K562 (cell line): ENCODE measurements around the gene PTPRE. TPM values are rescaled to one million over a fixed set of nuclear protein-coding genes. Genes with fewer than 3 reads are reported as not detected.

Experiments
- ATAC-seq: fragments of 200-7000 bp; cut with Tn5 transposase; 3 replicates; pipeline ENCODE4 v1.9.1; 2020; ENCODE audit warnings: moderate library complexity
- BruUV-seq: library from RNA; stranded (reverse); fragments of 400-500 nt; replicated peaks from 2 replicates; lab custom pipeline; 2021; lab: Mats Ljungman, UMichigan
- CTCF ChIA-PET: fragments of 300-600 bp; formaldehyde crosslinking; extraction: SDS; loops from one replicate; lab custom pipeline; 2021; ENCODE audit warnings: low intra/inter-chr PET ratio; lab: Yijun Ruan, JAX
- POLR2A ChIA-PET: fragments of 300-600, 350-650 bp; sonication (Branson Sonifier 250); formaldehyde crosslinking; extraction: SDS; loops from one replicate; lab custom pipeline; 2021; ENCODE audit warnings: antibody characterized with exemption, inconsistent platforms; lab: Yijun Ruan, JAX
- DNase-seq, 4 experiments: peaks; one replicate each; pipeline versions ENCODE4 v3.0.0 to v3.0.0-alpha.2; 2011 to 2018; ENCODE audit warnings: low spot score in 3 of 4, mixed read lengths in 3 of 4; ENCODE audit errors: extremely low read depth in 1 of 4
- FAIRE-seq: peaks from 2 replicates; lab custom pipeline; 2011; peaks lifted over from hg19 to GRCh38; lab: Jason Lieb, UNC
- H2AFZ ChIP-seq: 2 replicates; pipeline ENCODE4 v1.6.0; 2011; ENCODE audit warnings: low read depth, low read length, control low read depth, inconsistent platforms
- H3K27ac ChIP-seq: fragments of 200-600 bp; 3 replicates; pipeline ENCODE4 v1.8.0; 2011; ENCODE audit warnings: low read depth, mild to moderate bottlenecking, control low read depth, inconsistent platforms, low read length, moderate library complexity, mixed read lengths; ENCODE audit errors: extremely low read depth
- H3K27me3 ChIP-seq, 2 experiments: fragments of 300-600 bp in 1 of 2; 2 replicates in 1 of 2; 3 replicates in 1 of 2; pipeline versions ENCODE4 v1.6.0 to v1.8.0; 2011; ENCODE audit warnings: inconsistent platforms in 2 of 2, low read length in 2 of 2, mild to moderate bottlenecking in 1 of 2, mixed read lengths in 1 of 2, moderate library complexity in 1 of 2; ENCODE audit not compliant: control insufficient read depth in 2 of 2, insufficient read depth in 2 of 2
- H3K36me3 ChIP-seq: fragments of 300-600 bp; 3 replicates; pipeline ENCODE4 v1.8.0; 2011; ENCODE audit warnings: mild to moderate bottlenecking, low read length, inconsistent platforms; ENCODE audit not compliant: control insufficient read depth, insufficient read depth
- H3K4me1 ChIP-seq, 2 experiments: fragments of 200-600 bp in 1 of 2; replicated peaks in 1 of 2; 2 replicates in 1 of 2; 3 replicates in 1 of 2; pipeline versions ENCODE4 v1.5.1 to v1.8.0; 2011; ENCODE audit warnings: inconsistent platforms in 2 of 2, low read length in 2 of 2, mild to moderate bottlenecking in 1 of 2, mixed read lengths in 1 of 2, moderate library complexity in 1 of 2; ENCODE audit not compliant: control insufficient read depth in 2 of 2, insufficient read depth in 2 of 2
- H3K4me2 ChIP-seq: 2 replicates; pipeline ENCODE4 v1.6.1; 2011; ENCODE audit warnings: low read length, control low read depth, inconsistent platforms, mixed read lengths; ENCODE audit not compliant: insufficient read depth
- H3K4me3 ChIP-seq: fragments of 200-600 bp; sonication (generic), shearing (Covaris generic); 2 replicates; pipeline ENCODE4 v1.5.1; 2016; ENCODE audit warnings: control low read depth, inconsistent platforms
- H3K79me2 ChIP-seq: fragments of 200-600 bp; 3 replicates; pipeline ENCODE4 v1.8.0; 2011; ENCODE audit warnings: low read length, inconsistent platforms; ENCODE audit not compliant: control insufficient read depth, insufficient read depth
- H3K9ac ChIP-seq, 2 experiments: 2 replicates each; pipeline versions ENCODE4 v1.6.0 to v1.6.1; 2011; ENCODE audit warnings: low read depth in 2 of 2, low read length in 2 of 2, control low read depth in 1 of 2, inconsistent platforms in 1 of 2, mild to moderate bottlenecking in 1 of 2, mixed read lengths in 1 of 2; ENCODE audit not compliant: insufficient read depth in 1 of 2
- H3K9me1 ChIP-seq: one replicate; pipeline ENCODE4 v1.6.0; 2011; ENCODE audit warnings: inconsistent platforms, mild to moderate bottlenecking, low read length, moderate library complexity; ENCODE audit not compliant: control insufficient read depth, insufficient read depth
- H3K9me3 ChIP-seq: replicated peaks from 2 replicates; pipeline ENCODE4 v1.5.1; 2011; ENCODE audit warnings: low read depth, low read length, inconsistent platforms; ENCODE audit not compliant: control insufficient read depth, insufficient read depth
- H4K20me1 ChIP-seq: replicated peaks from 2 replicates; pipeline ENCODE4 v1.6.1; 2011; ENCODE audit warnings: low read length, inconsistent platforms, mixed read lengths; ENCODE audit not compliant: control insufficient read depth, insufficient read depth
- C11orf30 ChIP-seq: fragments of 450-650 bp; IDR thresholded peaks from 2 replicates; pipeline ENCODE4 v1.6.1; 2016; ENCODE audit warnings: low read depth, mild to moderate bottlenecking
- ETV1 ChIP-seq: fragments of 450-650 bp; conservative IDR thresholded peaks from 2 replicates; pipeline ENCODE4 v1.6.1; 2016; ENCODE audit warnings: missing genetic modification characterization, control low read depth, low read depth, missing compliant biosample characterization
- MAFG ChIP-seq: fragments of 450-650 bp; conservative IDR thresholded peaks from 2 replicates; pipeline ENCODE4 v1.6.1; 2016; ENCODE audit warnings: missing genetic modification characterization, missing compliant biosample characterization
- MITF ChIP-seq: IDR thresholded peaks from 2 replicates; pipeline ENCODE4 v1.6.1; 2014; ENCODE audit warnings: antibody characterized with exemption
- NFE2 ChIP-seq: IDR thresholded peaks from 2 replicates; pipeline ENCODE4 v1.6.1; 2014; ENCODE audit warnings: antibody characterized with exemption, low read depth
- NR2C2 ChIP-seq, 2 experiments: fragments of 200-800 bp in 1 of 2; sonication (Bioruptor generic) in 1 of 2; sonication (generic) in 1 of 2; formaldehyde crosslinking in 1 of 2; IDR thresholded peaks; 2 replicates each; pipeline versions ENCODE4 v1.6.1 to v1.8.0; 2016 to 2022; ENCODE audit warnings: mild to moderate bottlenecking in 1 of 2, missing compliant biosample characterization in 1 of 2, missing genetic modification characterization in 1 of 2, missing genetic modification reagents in 1 of 2
- SREBF1 ChIP-seq: fragments of 150-350 bp; IDR thresholded peaks from 2 replicates; pipeline ENCODE4 v1.6.1; 2014; ENCODE audit warnings: antibody characterized with exemption, low read depth, low read length, borderline replicate concordance
- ZNF316 ChIP-seq: fragments of 450-650 bp; IDR thresholded peaks from 2 replicates; pipeline ENCODE4 v1.6.1; 2016
- WGBS: fragments of 100-300 bp; shearing (Covaris generic); methylation state at CpG from one replicate; pipeline ENCODE4 v1.1.6; 2016; ENCODE audit warnings: low coverage, mixed read lengths; ENCODE audit not compliant: insufficient coverage; ENCODE audit errors: missing lambda C conversion rate; 5-methylcytosine and 5-hydroxymethylcytosine counted together
- in situ Hi-C: fragments of 300-500 bp; cut with MboI; formaldehyde crosslinking; loops from 4 replicates; pipeline ENCODE4 v1.15.0; 2018; ENCODE audit warnings: inconsistent platforms, mixed read lengths
- intact Hi-C: fragments of 100-400 bp; cut with micrococcal nuclease; formaldehyde crosslinking; loops from 2 replicates; pipeline ENCODE4 v1.14.2; 2022
- polyA plus RNA-seq, 8 experiments: library from polyadenylated mRNA; depleted of rRNA in 4 of 8; stranded (reverse) in 5 of 8; unstranded in 3 of 8; fragments of >200 nt; fragmentation: Nextera tagmentation in 2 of 8; fragmentation: Illumina TruSeq in 1 of 8; extraction: Ambion mirVana in 2 of 8; extraction: Trizol in 1 of 8; gene quantifications; 2 replicates each; pipeline versions ENCODE4 v1.2.1 to v1.2.3, GENCODE V29; 2011 to 2014; ENCODE audit warnings: inconsistent platforms in 1 of 8, missing spikeins in 1 of 8
- total RNA-seq, 7 experiments: library from RNA; depleted of rRNA in 6 of 7; stranded (reverse); fragments of >200 nt in 6 of 7; fragmentation: Illumina TruSeq in 2 of 7; extraction: Trizol in 2 of 7; gene quantifications; 2 replicates each; pipeline versions ENCODE4 v1.2.1 to v1.2.3, GENCODE V29; 2011 to 2021; ENCODE audit warnings: low replicate concordance in 1 of 7
- TF ChIP-seq, protein P1 (sequence below), 2 experiments: IDR thresholded peaks; 2 replicates each; pipeline ENCODE4 v1.6.1; 2011; ENCODE audit warnings: borderline replicate concordance in 1 of 2, control low read depth in 1 of 2, low read depth in 1 of 2, low read length in 1 of 2, mild to moderate bottlenecking in 1 of 2, mixed read lengths in 1 of 2, moderate library complexity in 1 of 2; ENCODE audit not compliant: insufficient read depth in 1 of 2, insufficient read length in 1 of 2, poor library complexity in 1 of 2, severe bottlenecking in 1 of 2; ENCODE audit errors: extremely low read depth in 1 of 2

Gene PTPRE
- total and polyA plus RNA-seq, 9 of the 15 experiments (the other 6 are each of a cell fraction or from before 2014, with no cell fraction given), result 0.01 to 0.13 (median 0.04) TPM; not detected in 4

GRCh38 chr10:128084364-128084763 is 177.5 kb downstream of the PTPRE start:
- Histone ChIP-seq H3K36me3 (no peaks in the 10 kb centered on the region), H3K79me2 (no peaks in the 10 kb centered on the region), H3K4me1 (no peaks in the 10 kb centered on the region; a peak in 1 of 5 replicates), H3K27me3 (peaks cover 0 to 28% of the 10 kb centered on the region in 2 experiments; a peak in 3 of 5 replicates), H3K9ac (no peak overlapping the region), H3K4me2 (peak overlapping the region; percentile 46; the same call in 1 of the 2 replicates), H2AFZ (peak overlapping the region; percentile 55; the same call in 1 of the 2 replicates), H4K20me1 (no peaks in the 10 kb centered on the region), H3K27ac (no peak overlapping the region), H3K4me3 (no peak overlapping the region), H3K9me1 (no peaks in the 10 kb centered on the region), H3K9me3 (no peaks in the 10 kb centered on the region)
- ATAC-seq, result no peak; the same call in 2 of the 3 replicates
- WGBS, result 12% methylated on average over 9 of the region's 10 CpGs
- no peak for FAIRE-seq
- no TSS peak for BruUV-seq
- TF ChIP-seq ZNF316, result 0 out of 2 replicates have a peak, but pooled peaks have one; percentile 19
- peak; percentile 44; the same call in 1 of the 2 replicates for TF ChIP-seq MAFG (tag)
- TF ChIP-seq MITF, result no peak
- TF ChIP-seq, protein P1, sequence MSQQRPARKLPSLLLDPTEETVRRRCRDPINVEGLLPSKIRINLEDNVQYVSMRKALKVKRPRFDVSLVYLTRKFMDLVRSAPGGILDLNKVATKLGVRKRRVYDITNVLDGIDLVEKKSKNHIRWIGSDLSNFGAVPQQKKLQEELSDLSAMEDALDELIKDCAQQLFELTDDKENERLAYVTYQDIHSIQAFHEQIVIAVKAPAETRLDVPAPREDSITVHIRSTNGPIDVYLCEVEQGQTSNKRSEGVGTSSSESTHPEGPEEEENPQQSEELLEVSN (IDR thresholded peaks at IDR 0.05; ENCODE audit: borderline replicate concordance in 1 of 2, extremely low read depth in 1 of 2, insufficient read depth in 1 of 2, insufficient read length in 1 of 2, low read depth in 1 of 2, low read length in 1 of 2, poor library complexity in 1 of 2, severe bottlenecking in 1 of 2), result no peak
- peak; percentile 63 for TF ChIP-seq C11orf30
- TF ChIP-seq NR2C2 (CRISPR knock-in tag; IDR thresholded peaks at IDR 0.05), result no peak
- TF ChIP-seq NR2C2 (tag; IDR thresholded peaks at IDR 0.05), result no peak
- TF ChIP-seq SREBF1, result no peak
- no peak for TF ChIP-seq ETV1 (tag)
- 0 out of 2 replicates have a peak, but pooled peaks have one; percentile 49 for TF ChIP-seq NFE2
- intact Hi-C loops, result no loop called here
- in situ Hi-C loops, result no loop called here
- ChIA-PET POLR2A (interaction anchor here (0.9 to 1.6 kb wide), 2 partner anchors 13 kb away, joined by 3 to 6 read pairs; no protein-coding TSS in a partner anchor), CTCF (interaction anchor here (0.7 kb wide), 1 partner anchor 25 kb away, joined by 3 read pairs; no protein-coding TSS in a partner anchor)
- DNase-seq, result no peak
